Neural progenitor cell (in vitro differentiated cells): ENCODE data around the gene DLG3.

Source experiments
- CTCF ChIP-seq: fragments of 200-600 bp; sonication (generic); IDR thresholded peaks from 2 replicates; pipeline ENCODE4 v1.5.1; 2017; ENCODE audit warnings: antibody characterized with exemption, mild to moderate bottlenecking
- EZH2 ChIP-seq: fragments of 200-600 bp; sonication (generic); IDR thresholded peaks from 2 replicates; pipeline ENCODE4 v1.6.1; 2017; ENCODE audit warnings: antibody characterized with exemption, mild to moderate bottlenecking, moderate library complexity

GRCh38 chrX:70466968-70467367 is 22.3 kb downstream of the DLG3 start:
- TF ChIP-seq CTCF (no peak), EZH2 (no peak)
